Epithelial cell of esophagus (primary cell): Measurements from ENCODE around the gene NXNL2.

Source experiments
- DNase-seq: peaks from one replicate; pipeline ENCODE4 v3.0.0; 2010; ENCODE audit warnings: low read depth
- H3K4me3 ChIP-seq: 2 replicates; pipeline ENCODE4 v1.5.1; 2011; ENCODE audit warnings: mild to moderate bottlenecking, low read length, control low read depth
- CTCF ChIP-seq: IDR thresholded peaks from 2 replicates; pipeline ENCODE4 v1.5.1; 2011; ENCODE audit warnings: low read depth, mild to moderate bottlenecking, low read length, control low read depth, inconsistent platforms; ENCODE audit not compliant: insufficient read depth; ENCODE audit errors: missing control alignments

NXNL2 gene

DNA sequence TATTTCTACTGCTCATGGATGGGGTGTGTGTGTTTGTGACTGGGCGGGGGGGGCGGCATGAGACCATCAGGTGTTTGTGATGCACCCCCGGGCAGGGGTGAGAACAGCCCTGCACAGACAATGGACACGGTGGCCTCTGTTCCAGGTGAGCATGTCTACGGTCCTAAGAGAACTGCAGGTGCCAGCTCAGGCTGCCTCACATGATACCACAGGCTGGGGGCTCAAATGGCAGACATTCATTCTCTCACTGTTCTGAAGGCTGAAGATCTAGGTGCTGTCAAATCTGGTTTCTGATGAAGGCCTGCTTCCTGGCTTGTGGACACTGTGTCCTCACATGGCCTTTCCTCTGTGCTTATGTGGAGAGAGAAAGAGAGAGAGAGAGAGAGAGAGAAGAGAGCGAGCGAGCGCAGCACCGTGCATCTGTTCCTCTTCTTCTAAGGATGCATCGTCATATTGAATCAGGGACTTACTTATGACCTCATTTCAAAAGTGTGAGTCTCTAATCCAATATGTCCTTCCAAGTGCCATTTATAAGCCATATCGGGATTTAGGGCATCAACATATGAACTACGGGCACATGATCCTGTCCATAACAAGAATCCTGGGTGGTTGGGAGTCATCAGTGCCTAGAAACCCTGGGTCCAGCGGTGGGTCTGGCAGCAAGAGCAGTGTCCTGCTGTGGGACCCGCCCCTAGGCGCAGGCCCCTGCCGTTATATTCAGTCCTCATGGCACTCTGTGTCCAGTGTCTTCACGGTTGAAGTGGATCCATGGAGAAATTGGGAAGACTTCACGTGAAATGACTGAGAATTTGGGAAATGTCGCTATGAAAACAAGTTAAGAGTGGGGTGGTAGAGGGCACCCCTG, 42.5 kb downstream of the NXNL2 start:
- no peak for DNase-seq
- no peak for TF ChIP-seq CTCF

DNA sequence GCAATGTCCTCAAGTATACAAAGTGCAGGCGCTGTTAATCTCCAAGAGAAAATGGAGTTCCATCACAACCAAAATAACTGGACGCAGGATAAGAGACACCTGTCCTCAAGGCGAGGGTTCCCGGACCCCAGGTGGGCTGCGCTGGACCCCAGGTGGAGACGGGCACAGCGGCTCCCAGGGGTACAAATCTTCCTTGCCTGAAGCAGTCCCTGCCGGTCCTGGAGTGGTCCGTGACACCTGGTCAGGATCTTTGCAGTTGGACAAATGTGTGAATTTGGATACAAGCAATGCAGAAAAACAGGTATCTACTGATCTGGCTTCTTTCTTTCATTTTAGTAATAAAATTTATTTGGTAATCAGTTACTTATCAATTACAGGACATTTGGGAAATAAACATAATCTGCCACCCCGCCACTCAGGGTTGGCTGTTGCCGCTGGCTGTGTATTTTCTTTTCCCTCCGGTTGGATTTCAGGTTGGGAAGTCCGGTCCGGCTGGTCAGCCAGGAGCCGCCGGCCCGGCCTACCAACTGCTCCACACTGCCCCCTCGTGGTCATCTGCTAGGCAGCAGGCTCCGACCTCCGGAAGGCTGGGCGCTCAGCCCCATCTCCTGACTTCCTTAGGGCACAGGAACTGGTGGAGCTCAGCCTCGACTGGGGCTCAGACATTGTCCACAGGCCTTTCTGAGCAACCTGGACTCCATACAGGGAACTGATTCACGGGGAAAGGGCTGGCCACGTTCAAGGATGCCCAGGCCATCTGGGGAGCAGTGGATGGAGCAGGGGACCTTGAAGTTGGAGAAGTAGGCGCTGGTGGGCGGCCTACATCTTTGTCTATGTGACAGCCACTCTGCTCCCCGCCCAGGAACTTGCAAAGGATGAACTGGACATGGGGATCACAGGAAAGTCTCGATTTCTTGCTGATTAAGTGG, 43.4 kb downstream of the NXNL2 start:
- TF ChIP-seq CTCF, result peak; percentile 94
- no peak overlapping the region for H3K4me3 ChIP-seq
- peak; percentile 65 for DNase-seq

More for the DNA sequence above, 42.5 kb downstream of the NXNL2 start:
- H3K4me3 ChIP-seq, result no peak overlapping the region

- DNase-seq, result no peak
- TF ChIP-seq CTCF, result no peak
- H3K4me3 ChIP-seq, result no peak overlapping the region
These were observed 44.2 kb downstream of the NXNL2 start for GRCh38 chr9:88579050-88579715.

DNA sequence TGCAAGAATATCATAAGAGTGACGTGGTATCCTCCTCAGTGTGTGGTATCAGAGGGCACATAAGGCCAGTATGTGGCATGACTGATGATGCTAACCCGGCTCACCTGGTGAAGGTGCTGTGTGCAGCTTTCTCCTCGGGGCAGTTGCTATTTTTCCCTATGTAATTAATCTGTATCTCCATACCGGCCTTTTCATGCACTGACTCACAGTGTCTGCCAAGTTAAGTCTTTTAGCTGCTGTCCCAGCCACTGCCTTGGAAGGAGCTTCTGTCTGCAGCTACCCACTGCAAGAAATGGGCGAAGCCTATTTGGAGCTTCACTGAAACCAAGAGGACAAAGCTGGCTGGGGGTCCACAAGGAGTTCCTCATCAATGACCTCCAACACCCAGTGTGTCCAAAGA, 46.0 kb downstream of the NXNL2 start:
- peak; percentile 29 for DNase-seq
- TF ChIP-seq CTCF, result no peak
- no peak overlapping the region for H3K4me3 ChIP-seq

DNA sequence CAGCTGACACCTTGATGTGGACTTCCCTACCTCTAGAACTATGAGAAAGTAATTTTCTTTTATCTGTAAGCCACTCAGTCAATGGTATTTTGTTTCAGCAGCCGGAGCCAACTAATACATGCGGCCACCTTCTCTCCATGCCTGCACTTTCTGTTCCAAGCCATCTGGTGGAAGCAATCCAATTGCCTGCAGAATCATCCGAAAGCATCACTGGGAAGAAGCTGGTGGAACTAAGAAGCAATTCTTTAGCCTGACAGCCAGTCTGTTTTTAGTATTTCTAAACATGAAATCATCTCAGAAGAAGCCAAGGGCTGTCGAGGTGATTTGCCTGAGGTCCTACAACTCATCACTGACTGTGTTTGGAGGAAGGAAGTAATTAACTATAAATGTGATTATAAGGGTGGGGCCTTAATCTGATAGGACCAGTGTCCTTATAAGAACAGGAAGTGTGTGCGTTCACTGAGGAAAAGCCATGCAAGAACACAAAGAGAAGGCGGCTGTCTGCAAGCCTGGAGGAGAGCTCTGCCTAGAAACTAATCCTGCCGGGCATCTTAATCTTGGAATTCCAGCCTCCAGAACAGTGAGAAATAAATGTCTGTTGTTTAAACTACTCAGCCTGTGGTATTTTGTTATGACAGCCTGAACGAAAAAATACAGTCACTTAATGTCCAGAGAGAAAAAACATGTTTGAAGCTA, 49.1 kb downstream of the NXNL2 start:
- H3K4me3 ChIP-seq, result no peak overlapping the region
- DNase-seq, result peak; percentile 55
- no peak for TF ChIP-seq CTCF

- TF ChIP-seq CTCF, result no peak
- no peak for DNase-seq
- no peak overlapping the region for H3K4me3 ChIP-seq
These were observed 50.4 kb downstream of the NXNL2 start for GRCh38 chr9:88585426-88585825.
